ENCODE measurements around the gene COPE. TPM values are rescaled to one million over a fixed set of nuclear protein-coding genes. Genes with fewer than 3 reads are reported as not detected.

COPE gene
- total and polyA plus RNA-seq, 2 of the 4 experiments (the other 2 are of a cell fraction) = 347 to 461 TPM

DNA sequence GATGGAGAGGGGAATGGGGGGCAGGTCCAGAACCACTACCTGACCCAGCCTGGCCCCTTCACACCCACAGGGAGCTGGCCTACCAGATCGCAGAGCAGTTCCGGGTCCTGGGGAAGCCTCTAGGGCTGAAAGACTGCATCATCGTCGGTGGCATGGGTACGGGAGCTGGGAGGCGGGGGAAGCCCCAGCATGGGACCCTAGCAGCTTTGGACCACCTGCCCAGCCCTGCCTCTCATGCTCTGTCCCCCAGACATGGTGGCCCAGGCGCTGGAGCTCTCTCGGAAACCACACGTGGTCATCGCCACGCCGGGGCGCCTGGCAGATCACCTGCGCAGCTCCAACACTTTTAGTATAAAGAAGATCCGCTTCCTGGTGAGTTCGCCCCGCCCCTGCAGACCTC is 2.4 kb upstream of the COPE start:
- H3K27ac ChIP-seq (ENCODE audit: insufficient read depth, low read length) = no peak overlapping the region
- H3K9me1 ChIP-seq (ENCODE audit: insufficient read depth, low read length) = peaks cover 7% of the 10 kb centered on the region
- no peak overlapping the region for H2BK5ac ChIP-seq (ENCODE audit: low read depth, low read length, poor library complexity, severe bottlenecking)
- H4K8ac ChIP-seq (ENCODE audit: low read depth in 2 of 2, low read length in 2 of 2) = no peak overlapping the region
- no peak overlapping the region for H3K4ac ChIP-seq (ENCODE audit: low read depth, low read length)
- H3K56ac ChIP-seq (ENCODE audit: extremely low read depth, insufficient read depth, low read length) = no peak overlapping the region
- H3K79me1 ChIP-seq (ENCODE audit: low read depth in 1 of 2, low read length in 2 of 2) = peaks cover 25 to 50% of the 10 kb centered on the region in 2 experiments
- ChIA-PET POLR2A (ENCODE audit: unreplicated experiment) (no interaction called here), CTCF (no interaction called here)
- peak overlapping the region; percentile 28 for H2AK9ac ChIP-seq (replicated peaks; ENCODE audit: low read depth, low read length, poor library complexity)
- H2AK5ac ChIP-seq (ENCODE audit: low read depth, low read length) = no peak overlapping the region
- BruUV-seq (replicated peaks) = no TSS peak
- H2BK15ac ChIP-seq (ENCODE audit: low read depth, low read length) = no peak overlapping the region
- no peak overlapping the region for H4K91ac ChIP-seq (ENCODE audit: insufficient read depth, low read depth, low read length)
- no peak overlapping the region for H3K23ac ChIP-seq (ENCODE audit: low read depth, low read length)
- H2AFZ ChIP-seq (replicated peaks; ENCODE audit: low read length, poor library complexity) = no peak overlapping the region
- no peak overlapping the region for H3K9ac ChIP-seq (ENCODE audit: low read depth, low read length)
- no peaks in the 10 kb centered on the region for H3K9me3 ChIP-seq (ENCODE audit: control insufficient read depth, insufficient read depth, low read length)
- H3K4me2 ChIP-seq (ENCODE audit: low read depth, low read length) = no peak overlapping the region
- no peak overlapping the region for H3K14ac ChIP-seq (replicated peaks; ENCODE audit: low read depth, low read length)
- H3K18ac ChIP-seq (ENCODE audit: low read depth, low read length) = no peak overlapping the region
- TF ChIP-seq RFX5 (IDR thresholded peaks at IDR 0.05; ENCODE audit: low read depth, low read length) (no peak), POLR2A (IDR thresholded peaks at IDR 0.05; ENCODE audit: low read depth, low read length) (no peak), SMC3 (IDR thresholded peaks at IDR 0.05; ENCODE audit: low read depth, low read length) (no peak), MAZ (IDR thresholded peaks at IDR 0.05; ENCODE audit: borderline replicate concordance, low read depth, low read length) (no peak), FOS (IDR thresholded peaks at IDR 0.05; ENCODE audit: low read depth, low read length) (no peak), NFE2L2 (IDR thresholded peaks at IDR 0.05; ENCODE audit: low read depth, low read length) (no peak), RCOR1 (IDR thresholded peaks at IDR 0.05; ENCODE audit: insufficient replicate concordance, low read length) (no peak), MAFK (IDR thresholded peaks at IDR 0.05; ENCODE audit: low read depth, low read length) (no peak), MXI1 (IDR thresholded peaks at IDR 0.05; ENCODE audit: borderline replicate concordance, low read depth, low read length) (no peak), BHLHE40 (IDR thresholded peaks at IDR 0.05; ENCODE audit: low read depth, low read length) (no peak), RAD21 (IDR thresholded peaks at IDR 0.05; ENCODE audit: low read length) (no peak), CEBPB (IDR thresholded peaks at IDR 0.05; ENCODE audit: low read depth, low read length) (no peak)
- TF ChIP-seq, protein P1, sequence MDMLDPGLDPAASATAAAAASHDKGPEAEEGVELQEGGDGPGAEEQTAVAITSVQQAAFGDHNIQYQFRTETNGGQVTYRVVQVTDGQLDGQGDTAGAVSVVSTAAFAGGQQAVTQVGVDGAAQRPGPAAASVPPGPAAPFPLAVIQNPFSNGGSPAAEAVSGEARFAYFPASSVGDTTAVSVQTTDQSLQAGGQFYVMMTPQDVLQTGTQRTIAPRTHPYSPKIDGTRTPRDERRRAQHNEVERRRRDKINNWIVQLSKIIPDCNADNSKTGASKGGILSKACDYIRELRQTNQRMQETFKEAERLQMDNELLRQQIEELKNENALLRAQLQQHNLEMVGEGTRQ (IDR thresholded peaks at IDR 0.05; ENCODE audit: low read depth, low read length) = no peak
- TF ChIP-seq, protein P2, sequence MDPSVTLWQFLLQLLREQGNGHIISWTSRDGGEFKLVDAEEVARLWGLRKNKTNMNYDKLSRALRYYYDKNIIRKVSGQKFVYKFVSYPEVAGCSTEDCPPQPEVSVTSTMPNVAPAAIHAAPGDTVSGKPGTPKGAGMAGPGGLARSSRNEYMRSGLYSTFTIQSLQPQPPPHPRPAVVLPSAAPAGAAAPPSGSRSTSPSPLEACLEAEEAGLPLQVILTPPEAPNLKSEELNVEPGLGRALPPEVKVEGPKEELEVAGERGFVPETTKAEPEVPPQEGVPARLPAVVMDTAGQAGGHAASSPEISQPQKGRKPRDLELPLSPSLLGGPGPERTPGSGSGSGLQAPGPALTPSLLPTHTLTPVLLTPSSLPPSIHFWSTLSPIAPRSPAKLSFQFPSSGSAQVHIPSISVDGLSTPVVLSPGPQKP (IDR thresholded peaks at IDR 0.05; ENCODE audit: borderline replicate concordance, low read depth, low read length) = no peak
- TF ChIP-seq, protein P3, sequence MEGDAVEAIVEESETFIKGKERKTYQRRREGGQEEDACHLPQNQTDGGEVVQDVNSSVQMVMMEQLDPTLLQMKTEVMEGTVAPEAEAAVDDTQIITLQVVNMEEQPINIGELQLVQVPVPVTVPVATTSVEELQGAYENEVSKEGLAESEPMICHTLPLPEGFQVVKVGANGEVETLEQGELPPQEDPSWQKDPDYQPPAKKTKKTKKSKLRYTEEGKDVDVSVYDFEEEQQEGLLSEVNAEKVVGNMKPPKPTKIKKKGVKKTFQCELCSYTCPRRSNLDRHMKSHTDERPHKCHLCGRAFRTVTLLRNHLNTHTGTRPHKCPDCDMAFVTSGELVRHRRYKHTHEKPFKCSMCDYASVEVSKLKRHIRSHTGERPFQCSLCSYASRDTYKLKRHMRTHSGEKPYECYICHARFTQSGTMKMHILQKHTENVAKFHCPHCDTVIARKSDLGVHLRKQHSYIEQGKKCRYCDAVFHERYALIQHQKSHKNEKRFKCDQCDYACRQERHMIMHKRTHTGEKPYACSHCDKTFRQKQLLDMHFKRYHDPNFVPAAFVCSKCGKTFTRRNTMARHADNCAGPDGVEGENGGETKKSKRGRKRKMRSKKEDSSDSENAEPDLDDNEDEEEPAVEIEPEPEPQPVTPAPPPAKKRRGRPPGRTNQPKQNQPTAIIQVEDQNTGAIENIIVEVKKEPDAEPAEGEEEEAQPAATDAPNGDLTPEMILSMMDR (conservative IDR thresholded peaks at IDR 0.05; ENCODE audit: low read depth, low read length) = no peak
- dilution Hi-C loops (cut with HindIII; ENCODE audit: low sequenced_read_pairs, unreplicated experiment) = no loop called here
- peaks cover 30% of the 10 kb centered on the region for H4K20me1 ChIP-seq (ENCODE audit: insufficient read depth, low read length)
- H3K27me3 ChIP-seq (ENCODE audit: control insufficient read depth, insufficient read depth, low read length) = no peaks in the 10 kb centered on the region
- 89% methylated on average over 6 of the region's 17 CpGs; no CpG with 5 or more reads in 1 of the 2 experiments for WGBS, 2 experiments (ENCODE audit: extremely low coverage in 2 of 2, insufficient read length in 1 of 2)
- H2BK20ac ChIP-seq (ENCODE audit: low read depth, low read length) = no peak overlapping the region
- intact Hi-C loops (cut with micrococcal nuclease) = no loop called here
- H3K4me1 ChIP-seq (ENCODE audit: control insufficient read depth, insufficient read depth, low read length) = peaks cover 5% of the 10 kb centered on the region
- in situ Hi-C loops (cut with MboI; ENCODE audit: low sequenced_read_pairs) = no loop called here
- no peak overlapping the region for H3K4me3 ChIP-seq (ENCODE audit: insufficient read depth, low read depth, low read length)
- H4K5ac ChIP-seq (ENCODE audit: low read depth, low read length) = no peak overlapping the region
- H2BK120ac ChIP-seq (ENCODE audit: low read depth, low read length) = no peak overlapping the region
- no peak for ATAC-seq (ENCODE audit: low read depth)
- peaks cover 38% of the 10 kb centered on the region for H3K36me3 ChIP-seq (ENCODE audit: control insufficient read depth, insufficient read depth, low read length)
- DNase-seq = no peak
